Body of pancreas (tissue), 4 donors: ENCODE results near the gene SH3GL3.

Experiments
- POLR2A ChIP-seq, 3 donors: fragments of 450-650 bp; IDR thresholded peaks; one replicate each; pipeline ENCODE4 v1.6.1; 2016; ENCODE audit warnings: antibody characterized with exemption in 3 of 3, mild to moderate bottlenecking in 2 of 3
- TF ChIP-seq, protein P1 (sequence below), 7 experiments: fragments of 450-650 bp in 4 of 7; fragments of 200-600 bp in 3 of 7; sonication (generic) in 3 of 7; IDR thresholded peaks; one replicate each; pipeline ENCODE4 v1.5.1; 2016 to 2019; ENCODE audit warnings: antibody characterized with exemption in 7 of 7

DNA sequence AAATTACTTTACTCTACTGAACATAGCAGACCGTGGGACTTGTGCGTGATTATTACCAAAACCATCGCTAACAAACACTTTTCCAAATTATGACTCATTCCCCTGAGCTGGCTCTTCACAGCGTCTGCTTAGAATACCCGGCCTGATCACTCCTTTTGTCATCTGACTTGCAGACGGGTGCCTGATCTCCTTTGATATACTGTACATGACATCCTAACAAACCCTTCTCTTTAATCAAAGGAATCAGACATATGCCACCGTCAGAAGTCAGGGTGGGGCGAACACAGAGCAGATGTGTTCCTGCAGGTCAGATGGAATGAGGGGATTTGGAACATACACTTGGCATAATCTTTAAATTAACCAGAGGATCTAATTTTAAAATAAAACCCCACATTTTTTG lies 48.5 kb upstream of the SH3GL3 start:
- TF ChIP-seq, protein P1, sequence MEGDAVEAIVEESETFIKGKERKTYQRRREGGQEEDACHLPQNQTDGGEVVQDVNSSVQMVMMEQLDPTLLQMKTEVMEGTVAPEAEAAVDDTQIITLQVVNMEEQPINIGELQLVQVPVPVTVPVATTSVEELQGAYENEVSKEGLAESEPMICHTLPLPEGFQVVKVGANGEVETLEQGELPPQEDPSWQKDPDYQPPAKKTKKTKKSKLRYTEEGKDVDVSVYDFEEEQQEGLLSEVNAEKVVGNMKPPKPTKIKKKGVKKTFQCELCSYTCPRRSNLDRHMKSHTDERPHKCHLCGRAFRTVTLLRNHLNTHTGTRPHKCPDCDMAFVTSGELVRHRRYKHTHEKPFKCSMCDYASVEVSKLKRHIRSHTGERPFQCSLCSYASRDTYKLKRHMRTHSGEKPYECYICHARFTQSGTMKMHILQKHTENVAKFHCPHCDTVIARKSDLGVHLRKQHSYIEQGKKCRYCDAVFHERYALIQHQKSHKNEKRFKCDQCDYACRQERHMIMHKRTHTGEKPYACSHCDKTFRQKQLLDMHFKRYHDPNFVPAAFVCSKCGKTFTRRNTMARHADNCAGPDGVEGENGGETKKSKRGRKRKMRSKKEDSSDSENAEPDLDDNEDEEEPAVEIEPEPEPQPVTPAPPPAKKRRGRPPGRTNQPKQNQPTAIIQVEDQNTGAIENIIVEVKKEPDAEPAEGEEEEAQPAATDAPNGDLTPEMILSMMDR (IDR thresholded peaks at IDR 0.05) = no peak
- TF ChIP-seq POLR2A (IDR thresholded peaks at IDR 0.05) = no peak
